CD4-positive, alpha-beta T cell (primary cell): ENCODE results near the gene ALDH16A1. TPM values are rescaled to one million over a fixed set of nuclear protein-coding genes. Genes with fewer than 3 reads are reported as not detected.
A peak's percentile ranks its signal among the peaks of the same experiment; 100 is the strongest.

Experiments used
- ATAC-seq: fragments of 200-7000 bp; cut with Tn5 transposase; one replicate; pipeline ENCODE4 v1.10.0; 2022; ENCODE audit warnings: mild to moderate bottlenecking; ENCODE audit not compliant: poor library complexity
- CTCF ChIA-PET: fragments of 350-600 bp; sonication (Branson Sonifier 250); formaldehyde crosslinking; loops from one replicate; lab custom pipeline; 2021; ENCODE audit warnings: antibody characterized with exemption, inconsistent platforms; lab: Charles Lee
- POLR2A ChIA-PET: fragments of 350-600 bp; sonication (Branson Sonifier 250); formaldehyde crosslinking; loops from one replicate; lab custom pipeline; 2021; ENCODE audit warnings: antibody characterized with exemption, inconsistent platforms; lab: Charles Lee
- DNase-seq, 14 experiments: peaks; one replicate each; pipeline ENCODE4 v3.0.0-alpha.2; 2013 to 2020; ENCODE audit warnings: mixed read lengths in 2 of 14
- H3K27ac ChIP-seq, 2 donors: one replicate each; pipeline versions ENCODE4 v1.5.1 to v1.7.0; 2013; ENCODE audit warnings: low read length in 2 of 2, low read depth in 1 of 2, mild to moderate bottlenecking in 1 of 2
- H3K27me3 ChIP-seq, 2 experiments: 1 replicate in 1 of 2; 2 replicates in 1 of 2; pipeline versions ENCODE4 v1.6.1 to v1.7.0; 2013; ENCODE audit warnings: low read length in 2 of 2, control low read depth in 1 of 2, mild to moderate bottlenecking in 1 of 2, moderate library complexity in 1 of 2; ENCODE audit not compliant: insufficient read depth in 2 of 2, control insufficient read depth in 1 of 2
- H3K36me3 ChIP-seq: one replicate; pipeline ENCODE4 v1.6.1; 2013; ENCODE audit warnings: low read length, control low read depth; ENCODE audit not compliant: insufficient read depth
- H3K4me1 ChIP-seq: one replicate; pipeline ENCODE4 v1.6.1; 2013; ENCODE audit warnings: low read length, control low read depth; ENCODE audit not compliant: insufficient read depth
- H3K4me3 ChIP-seq: one replicate; pipeline ENCODE4 v1.5.1; 2013; ENCODE audit warnings: mild to moderate bottlenecking, low read length, moderate library complexity
- H3K9me3 ChIP-seq, 2 experiments: 1 replicate in 1 of 2; 2 replicates in 1 of 2; pipeline versions ENCODE4 v1.6.1 to v1.7.0; 2013; ENCODE audit warnings: low read length in 2 of 2, mild to moderate bottlenecking in 2 of 2, control low read depth in 1 of 2, moderate library complexity in 1 of 2; ENCODE audit not compliant: control insufficient read depth in 1 of 2, insufficient read depth in 1 of 2
- H3K27ac Mint-ChIP-seq: one replicate; pipeline ENCODE4 v1.8.0; 2020; ENCODE audit warnings: mixed read lengths
- H3K27me3 Mint-ChIP-seq: one replicate; pipeline ENCODE4 v1.8.0; 2021; ENCODE audit warnings: mixed read lengths
- H3K36me3 Mint-ChIP-seq: one replicate; pipeline ENCODE4 v1.8.0; 2021; ENCODE audit warnings: low read depth, mixed read lengths
- H3K4me1 Mint-ChIP-seq: one replicate; pipeline ENCODE4 v1.8.0; 2021; ENCODE audit warnings: low read depth, mixed read lengths
- H3K4me3 Mint-ChIP-seq: one replicate; pipeline ENCODE4 v1.8.0; 2020; ENCODE audit warnings: mild to moderate bottlenecking, mixed read lengths
- H3K9me3 Mint-ChIP-seq: one replicate; pipeline ENCODE4 v1.8.0; 2020; ENCODE audit warnings: mixed read lengths
- CTCF ChIP-seq: fragments of 200-600 bp; IDR thresholded peaks from one replicate; pipeline ENCODE4 v1.8.0; 2022; ENCODE audit warnings: antibody characterized with exemption, mild to moderate bottlenecking
- intact Hi-C, 2 experiments: fragments of 100-400 bp; cut with DNase I in 1 of 2; cut with micrococcal nuclease in 1 of 2; formaldehyde crosslinking; loops; one replicate each; pipeline versions ENCODE4 v1.15.1 to v1.9.0; 2023 to 2025; cut with DNase I, micrococcal nuclease
- total RNA-seq, 174 experiments: library from RNA in 2 of 174; stranded (reverse) in 2 of 174; gene quantifications; one replicate each; pipeline ENCODE4 v1.2.3 and lab custom pipeline; 2021 to 2026

ALDH16A1 gene
- total RNA-seq, 2 experiments from 2014 or later, result 25.1 to 25.8 TPM

GRCh38 chr19:49423071-49423984 is 29.7 kb upstream of the ALDH16A1 start, which contains the start of gene PTH2:
PTH2 (minus strand) TSS chr19:49423441; CDS start chr19:49423339, 102 bp downstream.
- Histone ChIP-seq H3K4me3 (peak within 1 kb of the TSS; percentile 30), H3K36me3 (no peaks in the 10 kb centered on the region), H3K27ac (no peak within 1 kb of the TSS), H3K4me1 (peaks cover 61% of the 10 kb centered on the region), H3K9me3 (peaks cover 0 to 32% of the 10 kb centered on the region in 2 experiments), H3K27me3 (peaks cover 82 to 96% of the 10 kb centered on the region in 2 experiments)
- no peaks in the 10 kb centered on the region for H3K9me3 Mint-ChIP-seq
- CTCF ChIA-PET, result interaction anchor here (0.8 kb wide), 1 partner anchor 47 kb away, joined by 4 read pairs; no protein-coding TSS in a partner anchor
- POLR2A ChIA-PET, result interaction anchor here (0.8 kb wide), 1 partner anchor 343 kb away, joined by 3 read pairs; no protein-coding TSS in a partner anchor
- ATAC-seq (no peak), DNase-seq (no peak)
- peak within 1 kb of the TSS; percentile 3 for H3K27ac Mint-ChIP-seq
- no peak for TF ChIP-seq CTCF
- no peaks in the 10 kb centered on the region for H3K36me3 Mint-ChIP-seq
- peaks cover 68% of the 10 kb centered on the region for H3K4me1 Mint-ChIP-seq
- peaks cover 94% of the 10 kb centered on the region for H3K27me3 Mint-ChIP-seq
- H3K4me3 Mint-ChIP-seq, result peak within 1 kb of the TSS; percentile 85
- intact Hi-C loops, result loop anchor here in 1 of 2 experiments (2.0 kb wide), 1 partner anchor 15 kb away; no protein-coding TSS in a partner anchor

- DNase-seq (peak in 4 of 14 experiments; percentile 25 to 71 (median 60)), ATAC-seq (peak; percentile 35)
- POLR2A ChIA-PET, result interaction anchor here (0.8 kb wide), 1 partner anchor 342 kb away, joined by 3 read pairs; no protein-coding TSS in a partner anchor
- TF ChIP-seq CTCF, result no peak
- peak overlapping the region; percentile 3 for H3K27ac Mint-ChIP-seq
- CTCF ChIA-PET, result interaction anchor here (0.8 kb wide), 1 partner anchor 46 kb away, joined by 4 read pairs; no protein-coding TSS in a partner anchor
- peaks cover 95% of the 10 kb centered on the region for H3K27me3 Mint-ChIP-seq
- H3K36me3 Mint-ChIP-seq, result no peaks in the 10 kb centered on the region
- Histone ChIP-seq H3K4me3 (no peak overlapping the region), H3K27me3 (peaks cover 87 to 98% of the 10 kb centered on the region in 2 experiments), H3K4me1 (peaks cover 65% of the 10 kb centered on the region), H3K9me3 (peaks cover 0 to 36% of the 10 kb centered on the region in 2 experiments), H3K36me3 (no peaks in the 10 kb centered on the region), H3K27ac (no peak overlapping the region)
- no peaks in the 10 kb centered on the region for H3K9me3 Mint-ChIP-seq
- peaks cover 72% of the 10 kb centered on the region for H3K4me1 Mint-ChIP-seq
- H3K4me3 Mint-ChIP-seq, result peak overlapping the region; percentile 85
- intact Hi-C loops, result loop anchor here in 1 of 2 experiments (2.0 kb wide), 1 partner anchor 15 kb away; no protein-coding TSS in a partner anchor
Measured at GRCh38 chr19:49423985-49424303, 29.1 kb upstream of the ALDH16A1 start.

- DNase-seq, result no peak
- H3K4me3 ChIP-seq, result no peak within 1 kb of the TSS
- H3K4me1 ChIP-seq, result peaks cover 65% of the 10 kb centered on the region
- no peak for ATAC-seq
- POLR2A ChIA-PET, result interaction anchor here (0.9 to 1.7 kb wide), 3 partner anchors 11 to 33 kb away, joined by 3 to 6 read pairs (median 4); no protein-coding TSS in a partner anchor
- no peaks in the 10 kb centered on the region for H3K36me3 Mint-ChIP-seq
- H3K9me3 Mint-ChIP-seq, result no peaks in the 10 kb centered on the region
- no peak within 1 kb of the TSS for H3K27ac ChIP-seq
- no peak within 1 kb of the TSS for H3K27ac Mint-ChIP-seq
- CTCF ChIA-PET, result interaction anchor here (0.7 to 1.3 kb wide), 2 partner anchors 33 to 45 kb away, joined by 3 read pairs; no protein-coding TSS in a partner anchor
- peak within 1 kb of the TSS; percentile 0 for H3K4me3 Mint-ChIP-seq
- H3K4me1 Mint-ChIP-seq, result peaks cover 78% of the 10 kb centered on the region
- peaks cover 0 to 36% of the 10 kb centered on the region in 2 experiments for H3K9me3 ChIP-seq
- no peaks in the 10 kb centered on the region for H3K36me3 ChIP-seq
- peaks cover 88 to 98% of the 10 kb centered on the region in 2 experiments for H3K27me3 ChIP-seq
- intact Hi-C loops, result no loop called here
- peaks cover 95% of the 10 kb centered on the region for H3K27me3 Mint-ChIP-seq
- TF ChIP-seq CTCF, result no peak
Measured at GRCh38 chr19:49425178-49425577, 27.8 kb upstream of the ALDH16A1 start, which contains the start of gene GFY. GFY (plus strand) TSS chr19:49425388; CDS start chr19:49426431, 1,043 bp downstream.
